NB4 (cell line): Measurements from ENCODE around the gene PIEZO2.

ENCODE experiments used
- MYC ChIP-seq: IDR thresholded peaks from 2 replicates; pipeline ENCODE4 v1.6.1; 2011; ENCODE audit warnings: low read depth, low read length
- POLR2A ChIP-seq: IDR thresholded peaks from 2 replicates; pipeline ENCODE4 v1.6.1; 2011; ENCODE audit warnings: mild to moderate bottlenecking; ENCODE audit not compliant: insufficient read length; ENCODE audit errors: extremely low read depth
- TF ChIP-seq, protein P1 (sequence below): IDR thresholded peaks from one replicate; pipeline ENCODE4 v1.5.1; 2012; ENCODE audit warnings: low read depth, low read length
- TF ChIP-seq, protein P2 (sequence below): IDR thresholded peaks from 2 replicates; pipeline ENCODE4 v1.6.1; 2011; ENCODE audit warnings: low read depth, low read length

DNA sequence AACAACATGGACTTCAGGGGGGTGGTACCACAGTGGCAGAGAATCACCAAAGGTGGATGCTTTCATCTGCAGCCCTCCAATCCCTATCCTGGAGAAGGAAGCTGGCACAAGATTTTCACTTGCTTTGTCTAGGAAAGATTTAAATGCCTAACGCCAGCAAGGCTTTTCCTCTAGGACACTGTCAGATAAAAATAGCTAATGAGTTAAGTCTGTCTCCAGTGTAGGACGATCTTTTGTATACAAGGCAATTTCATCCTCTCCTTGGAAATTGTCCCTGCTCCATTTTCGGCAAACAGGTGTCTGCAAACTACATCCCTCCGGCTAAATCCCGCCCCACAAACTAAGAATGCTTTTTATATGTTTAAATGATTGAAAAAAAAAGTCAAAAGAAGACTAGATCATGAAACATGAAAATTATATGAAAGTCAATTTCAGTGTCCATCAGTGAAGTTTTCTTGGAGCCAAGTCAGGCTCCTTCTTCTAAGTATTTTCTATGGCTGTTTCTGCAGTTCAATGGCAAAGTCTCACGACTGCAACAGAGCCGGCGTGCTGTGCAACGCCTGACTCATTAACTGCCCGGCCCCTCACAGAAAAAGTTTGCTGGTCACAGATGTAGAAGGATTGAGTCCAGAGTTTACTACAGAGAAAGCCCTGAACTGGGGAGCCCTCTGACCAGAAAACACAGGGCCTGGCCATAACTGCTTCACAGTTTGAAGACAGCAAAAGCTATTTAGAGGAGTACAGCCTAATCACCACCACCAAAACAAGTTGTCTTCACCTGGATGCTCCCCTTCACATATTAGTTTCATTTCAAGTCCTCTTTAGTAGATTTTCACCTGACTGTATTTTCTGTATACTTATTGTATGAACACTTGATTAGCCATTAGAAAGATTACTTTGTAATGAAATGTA lies 52.3 kb downstream of the PIEZO2 start:
- TF ChIP-seq POLR2A (no peak), MYC (no peak)
- TF ChIP-seq, protein P1, sequence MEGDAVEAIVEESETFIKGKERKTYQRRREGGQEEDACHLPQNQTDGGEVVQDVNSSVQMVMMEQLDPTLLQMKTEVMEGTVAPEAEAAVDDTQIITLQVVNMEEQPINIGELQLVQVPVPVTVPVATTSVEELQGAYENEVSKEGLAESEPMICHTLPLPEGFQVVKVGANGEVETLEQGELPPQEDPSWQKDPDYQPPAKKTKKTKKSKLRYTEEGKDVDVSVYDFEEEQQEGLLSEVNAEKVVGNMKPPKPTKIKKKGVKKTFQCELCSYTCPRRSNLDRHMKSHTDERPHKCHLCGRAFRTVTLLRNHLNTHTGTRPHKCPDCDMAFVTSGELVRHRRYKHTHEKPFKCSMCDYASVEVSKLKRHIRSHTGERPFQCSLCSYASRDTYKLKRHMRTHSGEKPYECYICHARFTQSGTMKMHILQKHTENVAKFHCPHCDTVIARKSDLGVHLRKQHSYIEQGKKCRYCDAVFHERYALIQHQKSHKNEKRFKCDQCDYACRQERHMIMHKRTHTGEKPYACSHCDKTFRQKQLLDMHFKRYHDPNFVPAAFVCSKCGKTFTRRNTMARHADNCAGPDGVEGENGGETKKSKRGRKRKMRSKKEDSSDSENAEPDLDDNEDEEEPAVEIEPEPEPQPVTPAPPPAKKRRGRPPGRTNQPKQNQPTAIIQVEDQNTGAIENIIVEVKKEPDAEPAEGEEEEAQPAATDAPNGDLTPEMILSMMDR = no peak
- TF ChIP-seq, protein P2, sequence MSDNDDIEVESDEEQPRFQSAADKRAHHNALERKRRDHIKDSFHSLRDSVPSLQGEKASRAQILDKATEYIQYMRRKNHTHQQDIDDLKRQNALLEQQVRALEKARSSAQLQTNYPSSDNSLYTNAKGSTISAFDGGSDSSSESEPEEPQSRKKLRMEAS = no peak
